ENCODE results near the gene ACP5.

DNA sequence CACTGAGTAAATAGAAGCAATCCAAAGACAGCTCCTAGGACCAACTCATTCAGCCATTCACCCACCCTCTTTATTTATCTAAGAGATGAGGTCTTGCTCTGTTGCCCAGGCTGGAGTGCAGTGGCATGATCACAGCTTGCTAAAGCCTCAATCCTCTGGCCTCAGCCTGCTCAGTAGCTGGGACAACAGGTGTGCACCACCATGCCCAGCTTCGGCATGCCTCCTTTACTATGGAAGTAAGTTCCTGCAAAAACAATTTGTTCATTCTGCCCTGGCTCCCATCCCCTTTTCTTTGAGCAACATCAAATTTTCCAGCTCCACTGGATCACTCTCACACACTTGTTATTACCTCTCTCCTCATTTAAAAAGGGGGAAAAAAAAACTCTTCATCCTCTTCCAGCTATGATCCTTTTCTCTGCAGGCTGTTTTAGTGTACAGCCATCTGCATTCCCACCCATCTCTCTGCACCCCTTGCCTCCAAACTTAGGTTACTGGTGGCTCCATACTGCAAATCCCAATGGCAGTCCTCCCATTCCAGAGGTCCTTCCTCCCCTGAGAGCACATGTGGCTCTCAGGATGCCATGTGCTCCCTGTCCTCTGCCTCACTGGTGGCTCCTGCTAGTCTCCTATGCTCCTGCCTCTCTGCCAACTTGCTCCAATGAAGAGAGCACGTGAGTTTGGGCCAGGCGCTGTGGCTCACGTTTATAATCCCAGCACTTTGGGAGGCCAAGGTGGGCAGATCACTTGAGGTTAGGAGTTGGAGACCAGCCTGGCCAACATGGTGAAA, 20.6 kb downstream of the ACP5 start:
- TF ChIP-seq, protein P1, sequence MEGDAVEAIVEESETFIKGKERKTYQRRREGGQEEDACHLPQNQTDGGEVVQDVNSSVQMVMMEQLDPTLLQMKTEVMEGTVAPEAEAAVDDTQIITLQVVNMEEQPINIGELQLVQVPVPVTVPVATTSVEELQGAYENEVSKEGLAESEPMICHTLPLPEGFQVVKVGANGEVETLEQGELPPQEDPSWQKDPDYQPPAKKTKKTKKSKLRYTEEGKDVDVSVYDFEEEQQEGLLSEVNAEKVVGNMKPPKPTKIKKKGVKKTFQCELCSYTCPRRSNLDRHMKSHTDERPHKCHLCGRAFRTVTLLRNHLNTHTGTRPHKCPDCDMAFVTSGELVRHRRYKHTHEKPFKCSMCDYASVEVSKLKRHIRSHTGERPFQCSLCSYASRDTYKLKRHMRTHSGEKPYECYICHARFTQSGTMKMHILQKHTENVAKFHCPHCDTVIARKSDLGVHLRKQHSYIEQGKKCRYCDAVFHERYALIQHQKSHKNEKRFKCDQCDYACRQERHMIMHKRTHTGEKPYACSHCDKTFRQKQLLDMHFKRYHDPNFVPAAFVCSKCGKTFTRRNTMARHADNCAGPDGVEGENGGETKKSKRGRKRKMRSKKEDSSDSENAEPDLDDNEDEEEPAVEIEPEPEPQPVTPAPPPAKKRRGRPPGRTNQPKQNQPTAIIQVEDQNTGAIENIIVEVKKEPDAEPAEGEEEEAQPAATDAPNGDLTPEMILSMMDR (IDR thresholded peaks at IDR 0.05): no peak
- no peak for TF ChIP-seq POLR2A (IDR thresholded peaks at IDR 0.05)

Data from testis (tissue), 2 donors.